Stimulated activated effector memory CD8-positive, alpha-beta T cell treated with anti-CD3 and anti-CD28 coated beads, Interleukin-12 subunit alpha, Interleukin-12 subunit beta, amount 100 ng/mL, for 72 hours (primary cell): ENCODE measurements around the gene TMEM40.
"Not testable (repeated sequence)": the region's sequence is repeated elsewhere in the genome, so short reads cannot be mapped to it uniquely, and the experiment has no call there.

Source experiments
- ATAC-seq: fragments of 150-1000 bp; cut with Tn5 transposase; 2 replicates; pipeline ENCODE4 v1.10.0; 2021
- DNase-seq, 2 donors: peaks; one replicate each; pipeline ENCODE4 v3.0.0; 2021 to 2022; ENCODE audit warnings: low spot score in 2 of 2
- H3K27ac Mint-ChIP-seq: one replicate; pipeline ENCODE4 v1.8.0; 2022; ENCODE audit warnings: mild to moderate bottlenecking, mixed read lengths
- H3K36me3 Mint-ChIP-seq: one replicate; pipeline ENCODE4 v1.8.0; 2022; ENCODE audit warnings: mild to moderate bottlenecking, mixed read lengths
- H3K4me1 Mint-ChIP-seq: one replicate; pipeline ENCODE4 v1.8.0; 2022; ENCODE audit warnings: mixed read lengths
- H3K4me3 Mint-ChIP-seq: one replicate; pipeline ENCODE4 v1.8.0; 2022; ENCODE audit warnings: mild to moderate bottlenecking, mixed read lengths
- H3K9me3 Mint-ChIP-seq: one replicate; pipeline ENCODE4 v1.8.0; 2022; ENCODE audit warnings: mixed read lengths

TMEM40 gene

DNA sequence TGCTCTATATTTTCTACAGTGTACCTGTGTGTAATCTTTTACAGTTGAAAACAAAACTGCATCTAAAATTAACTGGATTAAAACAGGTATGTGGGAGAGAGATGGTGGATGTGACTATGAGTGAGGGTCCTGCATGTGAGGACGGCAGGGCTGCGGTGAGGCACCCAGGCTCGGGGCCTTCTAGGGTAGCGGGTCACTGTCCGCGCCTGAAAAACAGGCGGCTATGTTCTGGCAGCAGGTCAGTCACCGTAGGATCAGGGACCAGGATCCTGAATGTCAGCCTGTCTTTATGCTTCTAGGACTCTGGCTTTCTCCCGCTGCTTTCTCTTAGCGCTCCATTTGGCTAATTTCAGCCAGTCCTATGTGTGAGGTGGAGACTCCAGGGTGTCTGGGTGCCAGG lies 12.6 kb downstream of the TMEM40 start:
- no peak overlapping the region for H3K27ac Mint-ChIP-seq
- no peak overlapping the region for H3K4me3 Mint-ChIP-seq
- peaks cover 9% of the 10 kb centered on the region for H3K4me1 Mint-ChIP-seq

DNA sequence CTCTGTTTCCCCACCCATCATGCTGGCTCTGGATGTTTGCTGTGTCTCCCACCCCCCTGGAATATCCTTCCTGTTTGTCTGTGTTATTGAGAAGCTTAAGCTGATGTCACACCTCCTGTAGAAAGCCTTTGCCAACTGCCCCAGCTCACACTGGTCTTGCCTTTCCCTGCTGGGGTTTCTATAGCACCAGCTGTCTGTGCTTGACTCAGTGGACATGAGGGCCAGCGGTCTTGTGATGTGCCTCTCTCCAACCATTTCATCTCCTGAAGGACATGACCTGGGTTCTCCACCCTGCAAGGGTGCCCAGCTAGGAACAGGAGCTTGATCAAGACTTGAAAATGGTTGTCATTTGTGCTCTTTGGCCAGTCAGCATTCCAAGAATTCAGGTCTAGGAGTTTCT lies 14.7 kb downstream of the TMEM40 start:
- no peak overlapping the region for H3K4me3 Mint-ChIP-seq
- DNase-seq (no peak), ATAC-seq (no peak)
- H3K9me3 Mint-ChIP-seq, result no peaks in the 10 kb centered on the region
- H3K36me3 Mint-ChIP-seq, result no peaks in the 10 kb centered on the region
- no peak overlapping the region for H3K27ac Mint-ChIP-seq
- no peaks in the 10 kb centered on the region for H3K4me1 Mint-ChIP-seq

More for the DNA sequence above, 12.6 kb downstream of the TMEM40 start:
- DNase-seq (no peak), ATAC-seq (no peak)
- Mint-ChIP-seq H3K9me3 (no peaks in the 10 kb centered on the region), H3K36me3 (no peaks in the 10 kb centered on the region)

DNA sequence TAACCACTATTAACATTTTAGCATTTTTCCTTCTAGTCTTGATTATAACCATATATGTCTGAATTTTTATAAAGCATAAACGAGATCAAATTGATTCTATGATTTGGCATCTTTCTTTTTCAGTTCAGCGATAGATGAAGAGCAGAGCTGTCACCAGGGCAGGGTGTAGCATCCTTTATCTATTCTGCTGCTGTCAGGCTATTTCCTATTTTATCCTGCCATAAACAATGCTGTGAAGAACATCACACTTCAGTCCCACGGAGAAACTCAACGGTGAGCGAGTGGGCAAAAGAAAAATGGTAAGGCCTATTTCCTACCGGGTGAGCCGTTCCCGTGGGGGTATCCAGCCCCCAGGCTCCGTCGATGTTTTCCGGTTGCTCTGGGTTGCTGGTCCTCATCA lies 15.5 kb downstream of the TMEM40 start:
- Mint-ChIP-seq H3K9me3 (no peaks in the 10 kb centered on the region), H3K36me3 (no peaks in the 10 kb centered on the region), H3K27ac (no peak overlapping the region), H3K4me1 (no peaks in the 10 kb centered on the region), H3K4me3 (no peak overlapping the region)
- no peak for ATAC-seq
- DNase-seq, result no peak

DNA sequence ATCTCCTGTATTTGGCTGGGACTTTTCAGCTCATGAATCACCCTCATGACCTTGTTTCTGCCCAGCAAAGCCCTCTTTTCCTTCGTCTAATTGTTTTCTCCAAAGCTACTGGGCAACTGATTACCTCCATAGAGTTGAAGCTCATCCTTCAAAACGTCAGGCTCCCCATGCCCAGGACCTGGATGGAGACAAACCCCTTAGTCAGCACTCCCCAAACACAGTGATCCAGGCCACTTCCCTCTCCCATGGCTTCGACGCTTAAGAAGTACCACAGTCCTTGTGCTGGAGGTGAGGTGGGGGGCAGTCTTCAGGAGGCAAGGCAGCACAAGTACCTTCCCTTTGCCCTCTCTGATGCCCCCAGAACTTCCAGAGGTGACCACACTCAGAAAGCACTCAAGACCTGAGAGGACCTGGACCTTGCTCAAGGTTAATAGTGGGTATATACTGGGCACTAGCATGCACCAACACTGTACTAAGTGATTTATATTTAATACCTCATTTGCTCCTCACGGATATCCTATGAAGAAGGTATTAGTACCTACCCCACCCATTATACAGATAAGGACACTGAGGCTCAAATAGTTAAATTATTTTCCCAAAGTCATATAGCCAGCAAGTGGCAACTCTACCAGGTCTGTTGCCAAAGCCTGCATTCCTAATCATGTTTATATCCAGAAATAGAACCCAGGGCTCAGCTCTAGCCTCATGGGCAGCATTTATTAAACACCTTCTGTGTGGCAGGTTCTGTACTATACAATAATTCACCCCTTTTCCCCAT lies 16.5 kb downstream of the TMEM40 start:
- Mint-ChIP-seq H3K4me1 (no peaks in the 10 kb centered on the region), H3K36me3 (no peaks in the 10 kb centered on the region), H3K27ac (no peak overlapping the region), H3K4me3 (no peak overlapping the region), H3K9me3 (no peaks in the 10 kb centered on the region)
- peak; percentile 26 for ATAC-seq
- DNase-seq, result no peak

DNA sequence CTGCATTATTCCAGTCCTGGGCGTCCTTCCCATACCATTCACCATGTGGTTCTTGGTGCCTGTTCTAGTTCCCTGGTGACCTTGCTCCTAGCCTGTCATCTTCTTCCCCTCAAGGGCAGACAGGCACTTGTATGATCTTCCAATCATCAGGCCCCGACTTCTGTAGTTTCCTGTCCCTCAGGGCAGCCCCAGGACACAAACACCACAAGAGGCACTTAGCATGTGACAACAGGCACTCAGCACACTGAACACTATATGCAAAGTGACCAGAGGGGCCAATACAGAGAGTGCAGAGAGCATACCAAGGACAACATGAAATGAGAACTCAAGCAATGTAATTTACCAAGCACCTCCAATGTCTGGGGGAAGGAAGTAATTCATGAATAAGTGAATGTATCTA lies 17.9 kb downstream of the TMEM40 start:
- H3K9me3 Mint-ChIP-seq, result no peaks in the 10 kb centered on the region
- no peak overlapping the region for H3K4me3 Mint-ChIP-seq
- no peak overlapping the region for H3K27ac Mint-ChIP-seq
- H3K36me3 Mint-ChIP-seq, result no peaks in the 10 kb centered on the region
- ATAC-seq (no peak), DNase-seq (no peak)
- no peaks in the 10 kb centered on the region for H3K4me1 Mint-ChIP-seq

DNA sequence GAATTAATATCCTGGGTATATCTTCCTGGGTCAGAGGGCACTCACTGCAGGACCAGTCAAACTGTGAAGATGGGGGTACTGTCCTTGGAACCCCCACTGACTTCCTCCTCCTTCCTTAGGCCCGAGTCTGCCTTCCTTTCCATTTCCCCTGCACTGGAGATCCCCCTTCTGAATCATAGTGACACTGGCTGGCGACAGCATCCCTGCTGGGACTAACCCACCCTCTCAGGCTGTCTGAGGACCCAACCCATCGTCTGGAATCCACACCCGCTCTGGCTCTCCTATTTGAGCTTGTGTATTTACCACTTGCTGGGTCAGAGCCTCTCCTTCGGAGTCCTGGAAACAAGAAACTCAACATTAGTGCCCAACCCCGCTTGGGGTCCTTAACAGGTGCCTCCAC lies 21.2 kb downstream of the TMEM40 start:
- Mint-ChIP-seq H3K36me3 (no peaks in the 10 kb centered on the region), H3K9me3 (no peaks in the 10 kb centered on the region), H3K4me1 (no peaks in the 10 kb centered on the region), H3K4me3 (no peak overlapping the region), H3K27ac (no peak overlapping the region)
- no peak for ATAC-seq
- DNase-seq, result no peak

DNA sequence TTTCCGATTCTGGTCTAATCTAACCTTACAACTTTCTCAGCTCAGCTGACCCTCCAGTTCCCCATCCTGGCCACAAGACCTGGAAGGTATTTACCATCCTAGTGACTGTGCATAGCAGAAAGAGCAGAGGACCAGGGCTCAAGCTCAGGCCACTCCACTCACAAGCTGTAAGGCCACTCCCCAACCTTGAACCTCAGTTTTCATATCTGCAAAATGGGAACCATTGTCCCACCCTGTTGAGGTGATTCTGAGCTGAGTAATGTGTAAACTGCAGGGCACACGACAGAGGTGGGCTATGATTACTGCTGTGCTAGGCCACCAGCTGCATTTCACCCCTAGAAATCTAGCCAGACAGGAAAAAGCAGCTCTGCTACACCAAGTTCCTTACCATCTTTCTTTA lies 21.7 kb downstream of the TMEM40 start:
- no peaks in the 10 kb centered on the region for H3K4me1 Mint-ChIP-seq
- no peak overlapping the region for H3K27ac Mint-ChIP-seq
- no peak overlapping the region for H3K4me3 Mint-ChIP-seq
- DNase-seq (no peak), ATAC-seq (no peak)
- no peaks in the 10 kb centered on the region for H3K9me3 Mint-ChIP-seq
- H3K36me3 Mint-ChIP-seq, result no peaks in the 10 kb centered on the region

DNA sequence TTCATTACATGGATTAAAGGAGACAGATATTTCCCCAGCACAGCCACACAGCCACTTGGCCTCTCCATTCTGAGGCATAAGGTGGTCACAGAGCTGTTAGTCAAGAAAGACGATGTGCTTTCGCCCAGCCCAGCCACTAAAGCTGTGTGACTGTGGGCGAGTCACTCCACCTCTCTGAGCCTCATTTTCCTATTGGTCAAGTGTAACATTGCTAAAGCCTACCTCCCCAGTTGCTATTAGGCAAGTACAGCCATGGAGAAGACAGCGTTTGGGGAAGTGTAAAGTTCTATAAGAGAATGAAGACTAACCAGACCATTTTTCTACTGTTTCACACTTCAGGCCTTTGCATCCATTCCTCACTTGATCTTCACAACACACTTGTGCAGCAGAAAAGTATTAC lies 24.1 kb downstream of the TMEM40 start:
- H3K27ac Mint-ChIP-seq, result no peak overlapping the region
- ATAC-seq (no peak), DNase-seq (no peak)
- no peaks in the 10 kb centered on the region for H3K4me1 Mint-ChIP-seq
- no peak overlapping the region for H3K4me3 Mint-ChIP-seq
- H3K36me3 Mint-ChIP-seq, result no peaks in the 10 kb centered on the region
- no peaks in the 10 kb centered on the region for H3K9me3 Mint-ChIP-seq

DNA sequence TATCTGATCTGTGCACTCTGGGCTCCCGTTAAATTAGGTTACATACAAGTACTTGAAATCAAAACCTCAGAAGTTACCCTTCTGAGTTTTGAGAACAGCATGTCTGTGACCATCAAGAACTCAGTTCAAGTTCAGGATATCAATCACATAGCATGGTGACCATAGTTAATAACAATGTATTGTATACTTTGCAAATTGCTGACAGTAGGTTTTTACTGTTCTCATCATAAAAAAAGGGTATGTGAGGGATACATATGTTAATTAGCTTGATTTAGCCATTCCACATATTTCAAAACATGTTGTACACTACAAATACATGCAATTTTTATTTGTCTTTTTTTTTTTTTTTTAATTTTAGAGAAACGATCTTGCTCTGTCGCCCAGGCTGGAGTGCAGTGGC lies 25.5 kb downstream of the TMEM40 start:
- H3K4me3 Mint-ChIP-seq, result no peak overlapping the region
- ATAC-seq (no peak), DNase-seq (no peak)
- peaks cover 4% of the 10 kb centered on the region for H3K4me1 Mint-ChIP-seq
- H3K27ac Mint-ChIP-seq, result no peak overlapping the region
- H3K9me3 Mint-ChIP-seq, result no peaks in the 10 kb centered on the region
- no peaks in the 10 kb centered on the region for H3K36me3 Mint-ChIP-seq

DNA sequence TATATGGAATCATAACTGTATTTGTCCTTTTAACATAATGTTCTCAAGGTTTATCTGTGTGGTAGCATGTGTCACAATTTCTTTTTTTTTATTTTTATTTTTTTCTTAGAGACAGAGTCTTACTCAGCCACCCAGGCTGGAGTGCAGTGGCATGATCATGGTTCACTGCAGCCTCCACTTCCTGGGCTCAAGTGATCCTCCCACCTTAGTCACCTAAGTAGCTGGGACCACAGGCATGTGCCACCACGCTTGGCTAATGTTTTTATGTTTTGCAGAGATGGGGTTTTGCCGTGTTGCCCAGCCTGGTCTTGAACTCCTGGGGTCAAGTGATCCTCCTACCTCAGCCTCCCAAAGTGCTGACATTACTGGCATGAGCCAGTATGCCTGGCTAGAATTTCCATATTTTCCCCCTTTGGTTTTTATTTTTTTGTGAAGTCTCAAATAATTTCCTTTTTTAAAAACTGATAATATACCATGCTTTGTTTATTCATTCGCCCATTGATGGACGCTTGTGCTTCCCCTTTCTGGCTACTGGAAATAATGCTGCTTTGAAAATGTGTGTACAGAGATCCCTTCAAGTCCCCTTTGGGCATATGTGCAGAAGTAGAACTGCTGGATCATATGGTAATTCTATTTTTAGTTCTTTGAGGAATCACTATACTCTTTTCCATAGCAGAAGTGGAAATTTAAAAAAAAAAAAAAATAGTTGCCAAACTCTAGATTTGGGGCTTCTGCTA lies 28.4 kb downstream of the TMEM40 start:
- H3K4me1 Mint-ChIP-seq, result peaks cover 7% of the 10 kb centered on the region

DNA sequence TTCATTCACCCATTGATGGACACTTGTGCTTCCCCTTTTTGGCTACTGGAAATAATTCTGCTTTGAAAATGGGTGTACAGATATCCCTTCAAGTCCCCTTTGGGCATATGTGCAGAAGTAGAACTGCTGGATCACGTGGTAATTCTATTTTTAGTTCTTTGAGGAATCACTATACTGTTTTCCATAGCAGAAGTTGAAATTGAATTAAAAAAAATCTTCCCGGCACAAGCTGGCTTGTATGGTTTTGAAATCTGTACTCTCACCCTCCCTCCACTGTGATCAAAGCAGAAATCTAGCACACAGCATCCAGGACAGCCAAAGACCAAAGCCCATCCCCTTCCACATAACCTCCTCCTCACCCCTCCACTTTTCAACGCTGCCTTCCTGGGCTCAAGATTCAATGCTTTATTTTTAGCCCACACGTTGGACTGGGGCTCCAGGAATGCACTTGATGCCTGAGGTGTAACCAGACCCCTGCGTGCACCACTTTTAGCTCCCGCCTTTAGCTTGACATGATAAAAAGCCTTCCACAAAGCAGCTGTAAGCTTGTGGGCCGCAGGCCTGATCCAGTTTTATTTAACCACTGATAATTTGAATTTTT lies 29.9 kb downstream of the TMEM40 start:
- H3K27ac Mint-ChIP-seq, result no peak overlapping the region
- ATAC-seq (no peak), DNase-seq (no peak)
- H3K36me3 Mint-ChIP-seq, result no peaks in the 10 kb centered on the region
- no peak overlapping the region for H3K4me3 Mint-ChIP-seq
- peaks cover 17% of the 10 kb centered on the region for H3K4me1 Mint-ChIP-seq
- no peaks in the 10 kb centered on the region for H3K9me3 Mint-ChIP-seq

More for the DNA sequence above, 28.4 kb downstream of the TMEM40 start:
- ATAC-seq (peak; percentile 49), DNase-seq (no peak)
- H3K9me3 Mint-ChIP-seq, result no peaks in the 10 kb centered on the region
- no peaks in the 10 kb centered on the region for H3K36me3 Mint-ChIP-seq
- no peak overlapping the region for H3K27ac Mint-ChIP-seq
- H3K4me3 Mint-ChIP-seq, result no peak overlapping the region

DNA sequence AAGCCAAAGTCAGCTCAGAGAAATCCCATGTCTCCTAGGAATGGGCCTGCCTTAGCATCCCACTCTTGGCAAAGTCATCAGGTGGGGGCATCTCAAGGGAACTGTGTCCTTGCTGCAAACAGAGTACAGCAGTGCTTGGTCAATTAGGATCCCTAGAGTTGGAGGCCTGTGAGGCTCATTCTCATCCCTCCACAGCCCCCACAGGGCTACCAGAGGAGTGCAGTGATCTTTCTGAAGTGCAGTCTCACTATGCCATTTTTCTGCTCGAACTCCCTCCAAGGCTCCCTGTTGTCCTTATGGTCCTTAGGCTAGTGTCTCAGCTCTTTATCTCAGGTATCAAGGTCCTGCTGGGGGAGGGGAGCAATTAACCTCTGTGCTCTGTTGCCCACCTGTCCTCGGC lies 31.1 kb downstream of the TMEM40 start:
- H3K36me3 Mint-ChIP-seq, result no peaks in the 10 kb centered on the region

DNA sequence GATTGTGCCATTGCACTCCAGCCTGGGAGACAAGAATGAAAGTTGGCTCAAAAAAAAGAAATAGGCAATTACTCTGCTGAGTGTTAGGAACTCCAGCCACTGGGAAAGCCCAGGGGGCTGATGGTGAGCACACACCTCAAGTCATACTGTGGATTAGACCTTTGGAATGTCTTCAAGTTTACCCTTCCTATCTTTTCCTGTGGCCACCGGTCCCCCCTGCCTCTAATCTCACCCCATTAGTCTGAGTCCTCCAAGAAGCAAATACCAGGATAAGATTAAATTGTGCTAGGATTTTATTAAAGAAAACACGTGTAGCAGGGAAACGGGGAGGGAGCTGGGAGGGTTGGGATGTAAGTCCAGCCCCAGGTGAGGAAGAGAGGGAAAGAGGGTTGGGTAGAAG lies 31.6 kb downstream of the TMEM40 start:
- H3K27ac Mint-ChIP-seq, result no peak overlapping the region
- H3K36me3 Mint-ChIP-seq, result no peaks in the 10 kb centered on the region
- no peak overlapping the region for H3K4me3 Mint-ChIP-seq
- H3K9me3 Mint-ChIP-seq, result no peaks in the 10 kb centered on the region
- ATAC-seq, result no peak
- H3K4me1 Mint-ChIP-seq, result peaks cover 17% of the 10 kb centered on the region
- DNase-seq, result no peak

More for the DNA sequence above, 31.1 kb downstream of the TMEM40 start:
- DNase-seq (no peak), ATAC-seq (no peak)
- Mint-ChIP-seq H3K27ac (no peak overlapping the region), H3K4me1 (peaks cover 17% of the 10 kb centered on the region), H3K9me3 (no peaks in the 10 kb centered on the region), H3K4me3 (no peak overlapping the region)

DNA sequence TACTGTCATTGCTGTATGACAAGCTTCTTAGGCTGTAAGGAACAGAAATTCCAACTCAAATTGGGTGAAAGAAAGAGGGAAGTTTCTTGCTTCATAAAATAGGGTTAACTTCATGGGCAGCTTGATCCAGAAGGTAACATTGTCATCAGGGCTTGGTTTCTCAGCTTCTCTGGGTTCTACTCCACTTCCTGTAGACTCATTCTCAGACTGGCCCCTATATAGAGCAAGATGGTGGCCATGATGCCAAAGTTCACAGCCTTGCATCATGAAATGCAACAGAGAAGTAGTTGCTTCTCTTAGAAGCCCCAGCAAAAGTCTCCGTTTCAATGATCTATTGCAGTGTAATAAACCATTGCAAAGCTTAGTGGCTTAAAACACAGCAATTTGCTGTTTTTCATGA lies 33.6 kb downstream of the TMEM40 start:
- ATAC-seq, result peak; percentile 50

DNA sequence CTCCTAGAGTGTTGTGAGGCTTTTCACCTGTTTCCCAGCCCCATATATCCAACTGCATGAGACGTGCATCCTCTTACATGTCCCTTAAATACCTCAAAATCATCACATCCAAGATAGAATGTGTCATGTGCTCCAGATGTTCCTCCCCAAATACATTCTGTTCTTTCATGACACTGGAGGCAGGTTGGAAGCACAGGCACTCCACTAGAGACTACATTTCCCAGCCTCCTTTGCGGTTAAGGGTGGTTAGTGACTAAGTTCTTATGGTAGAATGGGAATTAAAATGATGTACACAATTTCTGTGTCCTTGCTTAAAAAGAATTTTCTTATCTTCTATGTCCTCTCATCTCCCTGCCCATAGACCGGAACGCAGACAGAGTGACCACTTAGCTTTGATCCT lies 34.3 kb downstream of the TMEM40 start:
- no peak overlapping the region for H3K4me3 Mint-ChIP-seq
- no peak for ATAC-seq
- no peaks in the 10 kb centered on the region for H3K36me3 Mint-ChIP-seq
- peaks cover 29% of the 10 kb centered on the region for H3K4me1 Mint-ChIP-seq
- DNase-seq, result no peak
- no peak overlapping the region for H3K27ac Mint-ChIP-seq
- H3K9me3 Mint-ChIP-seq, result no peaks in the 10 kb centered on the region

More for the DNA sequence above, 33.6 kb downstream of the TMEM40 start:
- Mint-ChIP-seq H3K9me3 (no peaks in the 10 kb centered on the region), H3K4me1 (peaks cover 23% of the 10 kb centered on the region), H3K4me3 (no peak overlapping the region), H3K36me3 (no peaks in the 10 kb centered on the region), H3K27ac (peak overlapping the region; percentile 17)
- DNase-seq, result no peak

DNA sequence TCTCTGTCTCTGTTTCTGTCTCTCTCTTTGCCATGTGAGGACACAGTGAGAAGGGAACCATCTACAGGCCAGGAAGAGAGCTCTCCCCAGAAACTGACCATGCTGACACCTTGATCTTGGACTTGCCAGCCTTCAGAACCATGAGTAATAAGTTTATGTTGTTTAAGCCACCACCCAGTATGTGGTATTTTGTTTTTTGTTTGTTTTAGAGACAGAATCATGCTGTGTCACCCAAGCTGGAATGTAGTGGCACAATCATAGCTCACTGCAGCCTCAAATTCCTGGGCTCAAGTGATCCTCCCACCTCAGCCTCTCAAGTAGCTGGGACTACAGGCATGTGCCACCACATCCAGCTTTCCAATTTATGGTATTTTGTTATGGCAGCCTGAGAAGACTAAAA lies 35.7 kb downstream of the TMEM40 start:
- H3K9me3 Mint-ChIP-seq, H3K36me3 Mint-ChIP-seq, H3K4me3 Mint-ChIP-seq, DNase-seq, H3K27ac Mint-ChIP-seq, ATAC-seq: not testable (repeated sequence)
- peaks cover 30% of the 10 kb centered on the region for H3K4me1 Mint-ChIP-seq
